Hepatocyte (in vitro differentiated cells): Measurements from ENCODE around the gene DOCK4.

Experiments used
- CTCF ChIP-seq: fragments of 200-600 bp; sonication (generic); IDR thresholded peaks from 2 replicates; pipeline ENCODE4 v1.5.1; 2016; ENCODE audit warnings: antibody characterized with exemption, mild to moderate bottlenecking; ENCODE audit not compliant: poor library complexity
- EZH2 ChIP-seq: fragments of 200-600 bp; sonication (generic); IDR thresholded peaks from 2 replicates; pipeline ENCODE4 v1.6.1; 2016; ENCODE audit warnings: antibody characterized with exemption, mild to moderate bottlenecking, borderline replicate concordance

DNA sequence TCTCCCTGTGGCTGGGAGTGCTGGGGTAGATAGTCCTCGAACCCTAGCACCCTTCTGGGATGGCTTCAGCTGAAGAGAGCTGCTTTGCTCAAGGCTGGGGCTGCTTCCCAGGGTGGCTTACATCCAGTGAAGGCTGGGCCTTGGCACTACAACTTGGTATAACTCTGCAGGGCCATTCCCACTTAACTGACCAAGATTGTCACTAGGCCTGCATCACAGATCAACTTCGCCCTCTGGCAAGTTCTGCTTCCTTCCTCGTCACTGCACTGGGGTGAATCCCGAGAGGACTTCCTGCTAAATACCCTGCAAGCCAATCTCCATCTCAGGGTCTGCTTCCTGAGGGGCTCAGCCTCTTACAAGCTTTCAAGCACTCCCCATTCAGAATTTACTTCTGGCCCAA lies 195.2 kb downstream of the DOCK4 start:
- no peak for TF ChIP-seq CTCF
- TF ChIP-seq EZH2, result no peak
